HG02798 (cell line): Measurements from ENCODE around the gene CISD2.
"Not testable (repeated sequence)": the region's sequence is repeated elsewhere in the genome, so short reads cannot be mapped to it uniquely, and the experiment has no call there.

Source experiments
- ATAC-seq: cut with Tn5 transposase; IDR thresholded peaks from one replicate; pipeline ENCODE4 v1.9.1; 2021; ENCODE audit warnings: mild to moderate bottlenecking; ENCODE audit not compliant: unreplicated experiment, poor library complexity

The CISD2 gene

DNA sequence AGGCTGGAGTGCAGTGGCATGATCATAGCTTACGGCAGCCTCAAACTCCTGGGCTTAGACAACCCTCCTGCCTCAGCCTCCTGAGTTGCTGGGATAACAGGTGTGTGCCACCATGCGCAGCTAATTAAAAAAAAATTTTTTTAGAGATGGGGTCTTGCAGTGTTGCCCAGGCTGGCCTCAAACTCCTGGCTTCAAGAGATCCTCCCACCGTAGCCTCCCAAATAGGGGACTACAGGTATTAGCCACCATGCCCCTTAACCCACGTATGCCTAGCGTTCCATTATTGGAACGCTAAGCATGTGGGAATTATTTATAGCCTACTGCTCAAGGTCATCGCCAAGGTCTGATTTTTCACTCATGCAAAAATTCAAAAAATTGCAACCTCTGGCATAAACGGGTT is 21.1 kb upstream of the CISD2 start:
- ATAC-seq, result no peak

DNA sequence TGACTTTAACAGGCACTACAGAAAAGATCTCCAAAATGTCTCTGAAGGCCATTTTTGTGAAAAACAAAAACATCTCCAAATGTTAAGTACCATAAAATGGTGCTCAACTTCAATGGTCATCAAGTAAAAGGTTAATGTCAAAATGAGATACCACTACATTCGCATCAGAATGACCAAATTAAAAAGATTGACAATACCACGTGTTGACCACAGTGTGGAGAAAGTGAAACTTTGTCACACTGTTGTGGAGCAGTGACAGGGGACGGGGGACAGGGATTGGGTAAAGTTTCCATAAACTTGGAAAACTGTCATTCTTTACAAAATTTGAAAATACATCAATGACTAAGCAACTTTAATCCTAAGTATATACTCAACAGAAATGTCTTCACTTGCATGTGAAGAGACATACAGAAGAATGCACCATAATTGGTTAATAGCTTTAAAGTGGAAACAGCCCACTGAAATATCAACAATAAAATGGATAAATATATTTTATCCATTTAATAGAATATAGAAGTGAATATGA is 19.1 kb upstream of the CISD2 start:
- ATAC-seq, result no peak

GRCh38 chr4:102850370-102850769 is 18.4 kb upstream of the CISD2 start:
- ATAC-seq, result no peak

GRCh38 chr4:102858828-102859464 is 9.8 kb upstream of the CISD2 start:
- no peak for ATAC-seq

DNA sequence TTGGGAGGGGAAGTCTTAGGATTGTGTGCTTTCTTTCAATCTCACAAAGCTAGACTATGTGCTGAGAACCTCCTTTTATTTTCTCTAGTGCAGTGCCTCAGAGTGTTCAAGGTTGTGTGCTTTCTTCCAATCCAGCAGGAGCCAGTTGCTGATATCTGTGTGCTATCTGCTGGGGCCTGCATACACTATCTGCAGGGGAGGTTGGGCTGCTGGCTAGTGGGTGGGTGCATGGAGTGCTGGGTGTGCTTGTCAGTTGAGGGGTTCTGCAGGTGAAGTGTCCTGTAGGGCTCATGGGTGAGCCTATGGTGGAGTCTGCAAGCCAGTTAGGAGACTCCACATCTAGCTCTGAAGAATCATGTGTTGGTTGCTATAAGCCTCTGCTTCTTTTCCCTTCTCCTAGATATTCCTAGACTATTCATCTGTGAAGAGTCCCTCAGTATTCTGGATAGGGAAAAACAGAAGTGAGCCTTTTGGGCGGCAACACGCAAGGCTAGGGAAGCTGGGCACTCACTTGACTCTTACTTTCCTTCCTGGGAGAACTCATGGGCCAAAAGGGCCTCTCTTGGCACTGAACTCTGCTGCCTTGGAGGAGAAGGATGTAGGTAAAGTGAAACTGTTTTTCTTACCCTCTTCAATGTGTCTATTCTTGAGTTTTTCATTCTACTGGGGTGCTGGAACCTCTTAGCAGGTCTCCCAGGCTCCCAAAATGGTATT is 8.0 kb upstream of the CISD2 start:
- ATAC-seq, result no peak

- no peak for ATAC-seq
Measured at GRCh38 chr4:102862016-102862415, 6.8 kb upstream of the CISD2 start.

GRCh38 chr4:102862747-102863146 is 6.0 kb upstream of the CISD2 start:
- ATAC-seq, result no peak

- ATAC-seq, result not testable (repeated sequence)
Measured at GRCh38 chr4:102865327-102865726, 3.5 kb upstream of the CISD2 start.

DNA sequence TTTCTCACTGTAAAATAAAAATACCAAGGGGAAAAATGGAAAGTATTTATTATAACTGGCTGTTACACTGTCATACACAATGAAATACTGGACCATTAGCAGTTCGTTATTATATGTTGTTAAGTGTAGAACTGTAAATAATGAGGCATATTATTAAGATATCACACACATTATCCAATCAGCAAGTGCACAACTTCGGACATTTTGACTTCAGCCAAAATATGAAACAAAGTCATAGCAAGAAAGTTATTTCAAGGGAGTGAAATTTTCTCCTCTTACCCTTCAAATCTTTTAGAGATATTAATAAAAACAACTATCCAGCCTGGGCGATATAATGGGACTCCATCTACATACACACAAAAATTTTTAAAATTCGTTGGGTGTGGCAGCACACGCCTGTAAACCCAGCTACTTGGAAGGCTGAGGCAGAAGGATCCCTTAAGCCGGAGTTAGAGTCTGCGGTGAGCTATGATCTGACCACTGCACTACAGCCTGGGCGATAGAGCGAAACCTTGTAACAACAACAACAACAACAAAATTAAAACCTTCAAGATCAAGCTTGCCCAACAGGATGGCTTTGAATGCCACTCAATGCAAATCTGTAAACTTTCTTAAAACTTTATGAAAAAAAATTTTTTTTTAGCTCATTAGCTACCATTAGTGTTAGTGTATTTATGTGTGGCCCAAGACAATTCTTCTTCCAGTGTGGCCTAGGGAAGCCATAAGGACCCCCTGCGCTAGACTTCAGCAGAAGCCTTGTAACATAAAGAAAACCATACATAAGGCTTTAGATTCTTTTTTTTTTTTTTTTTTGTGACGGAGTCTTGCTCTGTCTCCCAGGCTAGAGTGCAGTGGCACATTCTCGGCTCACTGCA is 1.3 kb upstream of the CISD2 start:
- peak; percentile 23 for ATAC-seq

DNA sequence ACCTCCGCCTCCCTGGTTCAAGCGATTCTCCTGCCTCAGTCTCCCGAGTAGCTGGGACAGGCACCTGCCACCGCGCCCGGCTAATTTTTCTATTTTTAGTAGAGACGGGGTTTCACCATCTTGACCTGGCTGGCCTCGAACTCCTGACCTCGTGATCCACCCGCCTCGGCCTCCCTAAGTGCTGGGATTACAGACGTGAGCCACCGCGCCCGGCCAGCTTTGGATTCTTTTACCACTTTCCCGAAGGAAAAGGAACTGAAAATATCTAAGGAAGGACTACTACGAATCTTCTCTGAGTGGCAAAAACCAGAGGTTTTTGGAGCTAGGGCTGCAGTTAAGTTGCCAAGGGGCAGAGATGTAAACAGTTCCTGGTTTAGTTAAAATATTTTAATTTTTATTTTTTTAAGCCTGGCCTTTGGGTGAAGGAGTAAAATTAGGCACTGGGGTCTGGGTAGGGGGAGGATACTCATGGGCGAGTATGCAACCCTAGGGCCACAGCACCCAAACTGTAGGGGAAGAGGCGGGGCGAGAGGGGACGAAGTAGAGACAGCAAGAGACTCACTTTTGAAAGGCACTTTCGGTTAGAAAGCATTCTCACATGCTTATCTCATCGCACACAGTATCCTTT is 525 bp upstream of the CISD2 start:
- peak; percentile 51 for ATAC-seq

DNA sequence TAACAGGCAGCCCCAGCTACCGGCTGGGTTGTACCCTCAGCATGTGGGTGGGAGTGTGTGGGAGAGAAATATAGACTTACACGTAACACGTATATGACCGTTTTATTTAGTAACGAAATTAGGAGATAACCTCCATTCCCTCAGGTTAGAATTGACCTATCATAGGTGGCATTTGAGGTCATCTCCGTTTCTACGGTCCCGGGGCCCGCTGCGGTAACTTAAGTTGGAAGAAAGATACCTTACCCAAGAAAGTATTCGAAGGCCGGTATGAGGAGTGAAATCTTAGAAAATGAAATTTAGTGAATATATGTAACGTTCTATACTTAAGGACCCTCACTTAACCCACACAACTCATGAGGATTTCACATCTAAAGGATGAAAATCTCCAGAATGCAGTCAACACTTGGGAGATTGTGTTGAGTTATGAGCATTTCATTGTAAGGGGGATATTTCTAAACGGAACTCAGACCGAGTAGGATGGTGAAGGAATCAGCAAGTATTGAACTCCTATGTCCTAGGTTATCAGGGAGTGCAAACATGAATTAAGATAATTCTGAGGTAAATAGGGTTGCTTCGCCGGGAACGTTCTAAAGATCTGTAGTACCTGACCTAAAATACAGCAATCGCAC is 891 bp downstream of the CISD2 start:
- peak; percentile 23 for ATAC-seq

DNA sequence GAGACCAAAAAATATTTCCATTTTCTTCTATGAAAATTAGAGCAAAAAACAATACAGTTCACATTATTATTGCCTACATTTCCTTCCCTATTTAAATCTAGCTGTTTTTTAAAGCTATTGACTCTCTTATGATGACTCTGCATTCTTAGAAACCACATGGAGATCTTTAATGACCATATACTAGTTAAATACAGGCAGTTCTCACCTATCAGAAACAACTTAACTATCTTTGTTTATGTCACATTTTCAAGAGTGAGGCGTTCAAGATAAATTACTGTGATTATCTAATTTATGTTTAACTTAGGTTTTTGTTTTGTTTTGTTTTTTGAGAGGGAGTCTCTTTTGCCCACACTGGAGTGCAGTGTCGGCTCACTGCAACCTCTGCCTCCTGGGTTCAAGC is 3.0 kb downstream of the CISD2 start:
- ATAC-seq, result no peak

GRCh38 chr4:102877477-102878106 is 8.8 kb downstream of the CISD2 start:
- not testable (repeated sequence) for ATAC-seq

DNA sequence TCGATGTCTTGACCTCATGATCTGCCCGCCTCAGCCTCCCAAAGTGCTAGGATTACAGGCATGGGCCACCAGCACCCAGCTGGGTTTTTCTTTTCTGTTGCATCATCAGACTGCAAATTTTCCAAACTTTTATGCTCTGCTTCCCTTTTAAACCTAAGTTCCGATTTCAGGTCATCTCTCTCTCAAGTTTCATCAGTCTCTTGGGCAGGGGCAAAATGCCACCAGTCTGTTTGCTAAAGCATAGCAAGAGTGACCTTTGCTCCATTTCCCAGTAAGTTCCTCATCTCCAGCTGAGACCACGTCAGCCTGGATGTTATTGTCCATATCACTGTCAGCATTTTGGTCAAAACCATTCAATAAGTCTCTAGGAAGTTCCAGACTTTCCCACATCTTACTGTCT is 9.6 kb downstream of the CISD2 start:
- ATAC-seq, result not testable (repeated sequence)

GRCh38 chr4:102878901-102879300 is 10.1 kb downstream of the CISD2 start:
- no peak for ATAC-seq

DNA sequence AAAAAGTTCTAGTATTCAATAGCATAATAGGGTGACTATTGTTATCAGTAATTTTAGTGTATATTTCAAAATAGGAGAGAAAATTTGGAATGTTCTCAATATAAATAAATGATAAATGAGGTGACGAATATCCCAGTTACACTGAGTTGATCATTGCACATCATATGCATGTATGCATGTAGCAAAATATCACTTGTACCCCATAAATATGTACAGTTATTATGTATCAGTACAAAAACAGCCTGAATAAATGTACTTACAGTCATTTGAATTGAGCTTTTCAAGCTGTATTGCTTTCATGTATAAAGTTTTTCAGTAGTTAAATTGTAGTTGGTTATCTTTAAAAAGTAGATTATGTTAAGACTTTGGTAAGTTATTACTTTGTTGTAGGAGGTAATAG is 12.6 kb downstream of the CISD2 start:
- ATAC-seq, result no peak

GRCh38 chr4:102883278-102883677 is 14.5 kb downstream of the CISD2 start:
- ATAC-seq, result no peak

DNA sequence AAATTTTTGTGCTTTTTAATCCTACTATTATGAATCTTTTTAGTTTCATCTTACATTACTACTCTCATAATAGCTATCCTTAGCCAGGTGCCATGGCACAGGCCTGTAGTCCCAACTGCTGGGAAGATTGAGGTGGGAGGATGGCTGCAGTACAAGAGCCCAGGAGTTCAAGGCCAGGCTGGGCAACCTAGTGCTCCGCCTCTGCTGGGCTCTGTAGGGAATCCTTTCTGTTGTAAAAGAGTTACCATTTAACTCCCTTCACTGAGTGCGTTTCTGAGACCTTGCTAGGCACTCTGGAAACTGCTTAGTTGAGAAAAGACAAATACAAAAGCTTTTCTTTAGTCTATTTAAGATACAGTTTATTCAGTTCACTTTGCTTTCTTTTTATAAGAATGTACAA is 19.8 kb downstream of the CISD2 start:
- not testable (repeated sequence) for ATAC-seq

GRCh38 chr4:102889866-102890265 is 21.1 kb downstream of the CISD2 start:
- ATAC-seq, result not testable (repeated sequence)

GRCh38 chr4:102896547-102896946 is 27.8 kb downstream of the CISD2 start:
- ATAC-seq, result not testable (repeated sequence)
